Neural progenitor cell (in vitro differentiated cells): Measurements from ENCODE around the gene KCNIP1.

ENCODE experiments used
- CTCF ChIP-seq: fragments of 200-600 bp; sonication (generic); IDR thresholded peaks from 2 replicates; pipeline ENCODE4 v1.5.1; 2017; ENCODE audit warnings: antibody characterized with exemption, mild to moderate bottlenecking
- EZH2phosphoT487 ChIP-seq: fragments of 200-600 bp; sonication (generic); IDR thresholded peaks from 2 replicates; pipeline ENCODE4 v1.6.1; 2017; ENCODE audit warnings: antibody characterized with exemption

GRCh38 chr5:170757182-170757601 is 253.4 kb downstream of the KCNIP1 start:
- no peak for TF ChIP-seq CTCF
- TF ChIP-seq EZH2phosphoT487: no peak
